Skeletal muscle cell (primary cell): ENCODE data around the gene RAP1GAP2.
"Not testable (repeated sequence)": the region's sequence is repeated elsewhere in the genome, so short reads cannot be mapped to it uniquely, and the experiment has no call there.

ENCODE experiments used
- DNase-seq: peaks from one replicate; pipeline ENCODE4 v3.0.0-alpha.2; 2010; ENCODE audit warnings: low read depth
- H3K4me3 ChIP-seq: 2 replicates; pipeline ENCODE4 v1.5.1; 2011; ENCODE audit warnings: low read depth, mild to moderate bottlenecking, control low read depth, low read length, moderate library complexity

Gene RAP1GAP2

GRCh38 chr17:2871720-2872119 lies 75.5 kb downstream of the RAP1GAP2 start:
- no peak for DNase-seq
- no peak overlapping the region for H3K4me3 ChIP-seq

GRCh38 chr17:2872282-2872681 lies 76.0 kb downstream of the RAP1GAP2 start:
- no peak overlapping the region for H3K4me3 ChIP-seq
- no peak for DNase-seq

- no peak overlapping the region for H3K4me3 ChIP-seq
- DNase-seq, result no peak
These were observed 78.0 kb downstream of the RAP1GAP2 start for GRCh38 chr17:2874189-2874686.

GRCh38 chr17:2875608-2876007 lies 79.4 kb downstream of the RAP1GAP2 start:
- DNase-seq, result no peak
- H3K4me3 ChIP-seq, result no peak overlapping the region

- no peak for DNase-seq
- H3K4me3 ChIP-seq, result no peak overlapping the region
These were observed 80.2 kb downstream of the RAP1GAP2 start for GRCh38 chr17:2876467-2876866.

- DNase-seq, result no peak
- H3K4me3 ChIP-seq, result no peak overlapping the region
These were observed 82.6 kb downstream of the RAP1GAP2 start for GRCh38 chr17:2878751-2879254.

- H3K4me3 ChIP-seq, result no peak overlapping the region
- DNase-seq, result no peak
These were observed 83.8 kb downstream of the RAP1GAP2 start for GRCh38 chr17:2880050-2880449.

GRCh38 chr17:2881295-2881694 lies 85.1 kb downstream of the RAP1GAP2 start:
- no peak for DNase-seq

GRCh38 chr17:2883544-2884213 lies 87.4 kb downstream of the RAP1GAP2 start:
- DNase-seq, result no peak
- H3K4me3 ChIP-seq, result no peak overlapping the region

More at GRCh38 chr17:2881295-2881694, 85.1 kb downstream of the RAP1GAP2 start:
- no peak overlapping the region for H3K4me3 ChIP-seq

- DNase-seq, result no peak
- no peak overlapping the region for H3K4me3 ChIP-seq
These were observed 89.5 kb downstream of the RAP1GAP2 start for GRCh38 chr17:2885733-2886132.

- no peak overlapping the region for H3K4me3 ChIP-seq
- DNase-seq, result no peak
These were observed 92.1 kb downstream of the RAP1GAP2 start for GRCh38 chr17:2888326-2888725.

- DNase-seq, result no peak
- no peak overlapping the region for H3K4me3 ChIP-seq
These were observed 93.0 kb downstream of the RAP1GAP2 start for GRCh38 chr17:2889256-2889655.

GRCh38 chr17:2890778-2891177 lies 94.5 kb downstream of the RAP1GAP2 start:
- not testable (repeated sequence) for DNase-seq, H3K4me3 ChIP-seq

GRCh38 chr17:2892305-2892971 lies 96.2 kb downstream of the RAP1GAP2 start:
- no peak overlapping the region for H3K4me3 ChIP-seq
- peak; percentile 76 for DNase-seq

- no peak overlapping the region for H3K4me3 ChIP-seq
- DNase-seq, result no peak
These were observed 97.2 kb downstream of the RAP1GAP2 start for GRCh38 chr17:2893422-2893914.

GRCh38 chr17:2894782-2895181 lies 98.5 kb downstream of the RAP1GAP2 start:
- no peak for DNase-seq
- no peak overlapping the region for H3K4me3 ChIP-seq

GRCh38 chr17:2897605-2898004 lies 101.4 kb downstream of the RAP1GAP2 start:
- no peak overlapping the region for H3K4me3 ChIP-seq
- DNase-seq, result no peak

- H3K4me3 ChIP-seq, result no peak overlapping the region
- no peak for DNase-seq
These were observed 102.2 kb downstream of the RAP1GAP2 start for GRCh38 chr17:2898255-2898926.

- H3K4me3 ChIP-seq, result no peak overlapping the region
- no peak for DNase-seq
These were observed 103.7 kb downstream of the RAP1GAP2 start for GRCh38 chr17:2899906-2900305.

GRCh38 chr17:2900842-2901241 lies 104.6 kb downstream of the RAP1GAP2 start:
- DNase-seq, result no peak
- H3K4me3 ChIP-seq, result no peak overlapping the region
